Mesenchymal stem cell (in vitro differentiated cells and primary cell): ENCODE results near the gene SPOCK2.
A peak's percentile ranks its signal among the peaks of the same experiment; 100 is the strongest.

ENCODE experiments used
- DNase-seq: peaks from one replicate; pipeline ENCODE4 v3.0.0-alpha.2; 2013
- H2AFZ ChIP-seq: one replicate; pipeline ENCODE4 v1.6.1; 2013; ENCODE audit warnings: low read depth, mild to moderate bottlenecking, control low read depth, inconsistent platforms, low read length, moderate library complexity
- H2AK5ac ChIP-seq: 2 replicates; pipeline ENCODE4 v1.6.1; 2013; ENCODE audit warnings: low read length, moderate library complexity, mild to moderate bottlenecking, inconsistent platforms; ENCODE audit not compliant: severe bottlenecking
- H2BK120ac ChIP-seq: one replicate; pipeline ENCODE4 v1.6.1; 2013; ENCODE audit warnings: low read depth, mild to moderate bottlenecking, inconsistent platforms, low read length, moderate library complexity
- H2BK12ac ChIP-seq, 2 experiments: one replicate each; pipeline ENCODE4 v1.6.1; 2013; ENCODE audit warnings: inconsistent platforms in 2 of 2, low read length in 2 of 2, mild to moderate bottlenecking in 2 of 2, moderate library complexity in 2 of 2, control low read depth in 1 of 2
- H2BK15ac ChIP-seq: one replicate; pipeline ENCODE4 v1.6.1; 2013; ENCODE audit warnings: mild to moderate bottlenecking, low read depth, inconsistent platforms; ENCODE audit not compliant: poor library complexity, severe bottlenecking
- H2BK5ac ChIP-seq: 2 replicates; pipeline ENCODE4 v1.6.1; 2013; ENCODE audit warnings: low read depth, mild to moderate bottlenecking, low read length, control low read depth, inconsistent platforms; ENCODE audit not compliant: poor library complexity, severe bottlenecking
- H3K14ac ChIP-seq, 2 experiments: one replicate each; pipeline ENCODE4 v1.6.1; 2013; ENCODE audit warnings: inconsistent platforms in 2 of 2, low read length in 2 of 2, control low read depth in 1 of 2, mild to moderate bottlenecking in 1 of 2, moderate library complexity in 1 of 2
- H3K18ac ChIP-seq, 2 experiments: one replicate each; pipeline ENCODE4 v1.6.1; 2013; ENCODE audit warnings: inconsistent platforms in 2 of 2, low read length in 2 of 2, control low read depth in 1 of 2, low read depth in 1 of 2, mild to moderate bottlenecking in 1 of 2
- H3K23ac ChIP-seq, 2 experiments: one replicate each; pipeline ENCODE4 v1.6.1; 2013; ENCODE audit warnings: inconsistent platforms in 2 of 2, low read length in 2 of 2, mild to moderate bottlenecking in 2 of 2, moderate library complexity in 2 of 2, control low read depth in 1 of 2
- H3K27ac ChIP-seq: 2 replicates; pipeline ENCODE4 v1.5.1; 2013; ENCODE audit warnings: mild to moderate bottlenecking, moderate library complexity, low read length, control low read depth, inconsistent platforms; ENCODE audit not compliant: poor library complexity, severe bottlenecking
- H3K27me3 ChIP-seq, 2 experiments: 2 replicates each; pipeline versions ENCODE4 v1.6.1 to v1.7.0; 2013; ENCODE audit warnings: low read length in 2 of 2, mild to moderate bottlenecking in 2 of 2, moderate library complexity in 2 of 2, control low read depth in 1 of 2, inconsistent platforms in 1 of 2; ENCODE audit not compliant: control insufficient read depth in 1 of 2, insufficient read depth in 1 of 2
- H3K36me3 ChIP-seq, 2 experiments: 2 replicates each; pipeline versions ENCODE4 v1.6.1 to v1.7.0; 2013; ENCODE audit warnings: low read length in 2 of 2, control low read depth in 1 of 2, inconsistent platforms in 1 of 2, low read depth in 1 of 2, mild to moderate bottlenecking in 1 of 2; ENCODE audit not compliant: insufficient read depth in 2 of 2, control insufficient read depth in 1 of 2
- H3K4ac ChIP-seq, 2 experiments: one replicate each; pipeline ENCODE4 v1.6.1; 2013; ENCODE audit warnings: inconsistent platforms in 2 of 2, low read length in 2 of 2, mild to moderate bottlenecking in 2 of 2, moderate library complexity in 2 of 2, control low read depth in 1 of 2, low read depth in 1 of 2
- H3K4me1 ChIP-seq: 2 replicates; pipeline ENCODE4 v1.6.1; 2013; ENCODE audit warnings: low read depth, low read length, control low read depth; ENCODE audit not compliant: control insufficient read depth, insufficient read depth
- H3K4me2 ChIP-seq: 2 replicates; pipeline ENCODE4 v1.6.1; 2013; ENCODE audit warnings: low read length, mild to moderate bottlenecking, inconsistent platforms; ENCODE audit not compliant: poor library complexity, severe bottlenecking
- H3K4me3 ChIP-seq, 2 experiments: 2 replicates each; pipeline versions ENCODE4 v1.5.1 to v1.7.0; 2013; ENCODE audit warnings: low read length in 2 of 2, mild to moderate bottlenecking in 2 of 2, control low read depth in 1 of 2, low read depth in 1 of 2; ENCODE audit not compliant: insufficient read depth in 1 of 2
- H3K79me1 ChIP-seq: replicated peaks from 2 replicates; pipeline ENCODE4 v1.6.1; 2013; ENCODE audit warnings: mild to moderate bottlenecking, control low read depth, low read length, inconsistent platforms; ENCODE audit not compliant: poor library complexity, severe bottlenecking
- H3K9ac ChIP-seq: 2 replicates; pipeline ENCODE4 v1.7.0; 2013; ENCODE audit warnings: mild to moderate bottlenecking, low read length, moderate library complexity
- H3K9me3 ChIP-seq: 2 replicates; pipeline ENCODE4 v1.7.0; 2013; ENCODE audit warnings: mild to moderate bottlenecking, low read length; ENCODE audit not compliant: control insufficient read depth
- H4K8ac ChIP-seq: one replicate; pipeline ENCODE4 v1.6.1; 2013; ENCODE audit warnings: inconsistent platforms, mild to moderate bottlenecking, low read length, moderate library complexity
- H4K91ac ChIP-seq: one replicate; pipeline ENCODE4 v1.6.1; 2013; ENCODE audit warnings: mild to moderate bottlenecking, low read length, inconsistent platforms
- WGBS: methylation state at CpG from one replicate; pipeline ENCODE4 v1.1.7; 2013; ENCODE audit warnings: mixed read lengths; 5-methylcytosine and 5-hydroxymethylcytosine counted together

Gene SPOCK2

GRCh38 chr10:72059843-72060822 is 28.2 kb downstream of the SPOCK2 start:
- Histone ChIP-seq H3K4ac (no peak overlapping the region), H3K4me3 (no peak overlapping the region), H2BK12ac (no peak overlapping the region), H3K36me3 (no peaks in the 10 kb centered on the region), H3K18ac (no peak overlapping the region), H3K23ac (no peak overlapping the region), H3K4me1 (peaks cover 2% of the 10 kb centered on the region), H2BK15ac (no peak overlapping the region), H2AFZ (no peak overlapping the region), H2AK5ac (no peak overlapping the region), H2BK120ac (no peak overlapping the region), H3K9ac (no peak overlapping the region), H3K9me3 (no peaks in the 10 kb centered on the region), H3K14ac (no peak overlapping the region), H4K8ac (no peak overlapping the region), H3K4me2 (no peak overlapping the region), H3K79me1 (no peaks in the 10 kb centered on the region), H3K27ac (no peak overlapping the region), H4K91ac (no peak overlapping the region), H3K27me3 (peaks cover 32 to 42% of the 10 kb centered on the region in 2 experiments), H2BK5ac (no peak overlapping the region)
- no peak for DNase-seq
- WGBS: 91% methylated on average over 18 of the region's 19 CpGs

GRCh38 chr10:72058989-72059842 is 29.1 kb downstream of the SPOCK2 start:
- H4K8ac ChIP-seq: no peak overlapping the region
- no peak overlapping the region for H2BK120ac ChIP-seq
- no peak overlapping the region for H3K4me3 ChIP-seq
- no peak overlapping the region for H3K9ac ChIP-seq
- H2BK12ac ChIP-seq: no peak overlapping the region
- H3K9me3 ChIP-seq: no peaks in the 10 kb centered on the region
- H3K27me3 ChIP-seq: peaks cover 32 to 45% of the 10 kb centered on the region in 2 experiments
- H2BK15ac ChIP-seq: no peak overlapping the region
- no peak overlapping the region for H3K27ac ChIP-seq
- peaks cover 2% of the 10 kb centered on the region for H3K4me1 ChIP-seq
- H2AK5ac ChIP-seq: no peak overlapping the region
- H3K4me2 ChIP-seq: no peak overlapping the region
- no peaks in the 10 kb centered on the region for H3K36me3 ChIP-seq
- H3K14ac ChIP-seq: no peak overlapping the region
- H2BK5ac ChIP-seq: no peak overlapping the region
- WGBS: 66% methylated on average over 19 of the region's 21 CpGs
- no peak overlapping the region for H4K91ac ChIP-seq
- no peaks in the 10 kb centered on the region for H3K79me1 ChIP-seq
- H3K18ac ChIP-seq: no peak overlapping the region
- H3K4ac ChIP-seq: no peak overlapping the region
- H3K23ac ChIP-seq: no peak overlapping the region
- peak; percentile 33 for DNase-seq
- no peak overlapping the region for H2AFZ ChIP-seq

GRCh38 chr10:72058347-72058898 is 29.9 kb downstream of the SPOCK2 start:
- Histone ChIP-seq H3K27me3 (peaks cover 32 to 45% of the 10 kb centered on the region in 2 experiments), H4K8ac (no peak overlapping the region), H3K4me3 (no peak overlapping the region), H3K4me1 (peaks cover 2% of the 10 kb centered on the region), H2BK12ac (no peak overlapping the region), H2BK15ac (no peak overlapping the region), H4K91ac (no peak overlapping the region), H2BK5ac (no peak overlapping the region), H3K27ac (no peak overlapping the region), H3K4ac (no peak overlapping the region), H3K79me1 (no peaks in the 10 kb centered on the region), H3K4me2 (no peak overlapping the region), H3K23ac (no peak overlapping the region), H3K9me3 (no peaks in the 10 kb centered on the region), H3K36me3 (no peaks in the 10 kb centered on the region), H2BK120ac (no peak overlapping the region), H3K18ac (no peak overlapping the region), H3K14ac (no peak overlapping the region), H3K9ac (no peak overlapping the region), H2AFZ (no peak overlapping the region), H2AK5ac (no peak overlapping the region)
- WGBS: 98% methylated on average over 10 of the region's 12 CpGs
- DNase-seq: no peak
